ENCODE data around the gene PDZD7.

GRCh38 chr10:101053516-101053915, 22.6 kb upstream of the PDZD7 start:
- TF ChIP-seq POLR2AphosphoS5 (IDR thresholded peaks at IDR 0.05; ENCODE audit: low read depth, low read length) (no peak), SIN3A (conservative IDR thresholded peaks at IDR 0.05 in 1 of 2, IDR thresholded peaks at IDR 0.05 in 1 of 2; ENCODE audit: low read depth in 1 of 2, low read length in 2 of 2) (no peak), SUZ12 (IDR thresholded peaks at IDR 0.05; ENCODE audit: low read length) (no peak), CTCF (IDR thresholded peaks at IDR 0.05; ENCODE audit: control extremely low read depth in 1 of 3, insufficient read depth in 1 of 3, low read depth in 1 of 3, low read length in 3 of 3) (no peak), SIRT6 (IDR thresholded peaks at IDR 0.05; ENCODE audit: low read length) (no peak), EZH2 (IDR thresholded peaks at IDR 0.05; ENCODE audit: low read depth, low read length, severe bottlenecking) (no peak), USF2 (IDR thresholded peaks at IDR 0.05; ENCODE audit: low read length) (no peak), NRF1 (IDR thresholded peaks at IDR 0.05; ENCODE audit: low read depth, low read length) (no peak)

Measured in H1 (cell line).